GF-D8 (cell line): ENCODE measurements around the gene GTPBP1.

Experiments used
- DNase-seq: peaks from one replicate; lab custom pipeline; 2025; lab: John Stamatoyannopoulos, UW

GTPBP1 gene

GRCh38 chr22:38704654-38705234 is 1.0 kb upstream of the GTPBP1 start:
- no peak for DNase-seq

DNA sequence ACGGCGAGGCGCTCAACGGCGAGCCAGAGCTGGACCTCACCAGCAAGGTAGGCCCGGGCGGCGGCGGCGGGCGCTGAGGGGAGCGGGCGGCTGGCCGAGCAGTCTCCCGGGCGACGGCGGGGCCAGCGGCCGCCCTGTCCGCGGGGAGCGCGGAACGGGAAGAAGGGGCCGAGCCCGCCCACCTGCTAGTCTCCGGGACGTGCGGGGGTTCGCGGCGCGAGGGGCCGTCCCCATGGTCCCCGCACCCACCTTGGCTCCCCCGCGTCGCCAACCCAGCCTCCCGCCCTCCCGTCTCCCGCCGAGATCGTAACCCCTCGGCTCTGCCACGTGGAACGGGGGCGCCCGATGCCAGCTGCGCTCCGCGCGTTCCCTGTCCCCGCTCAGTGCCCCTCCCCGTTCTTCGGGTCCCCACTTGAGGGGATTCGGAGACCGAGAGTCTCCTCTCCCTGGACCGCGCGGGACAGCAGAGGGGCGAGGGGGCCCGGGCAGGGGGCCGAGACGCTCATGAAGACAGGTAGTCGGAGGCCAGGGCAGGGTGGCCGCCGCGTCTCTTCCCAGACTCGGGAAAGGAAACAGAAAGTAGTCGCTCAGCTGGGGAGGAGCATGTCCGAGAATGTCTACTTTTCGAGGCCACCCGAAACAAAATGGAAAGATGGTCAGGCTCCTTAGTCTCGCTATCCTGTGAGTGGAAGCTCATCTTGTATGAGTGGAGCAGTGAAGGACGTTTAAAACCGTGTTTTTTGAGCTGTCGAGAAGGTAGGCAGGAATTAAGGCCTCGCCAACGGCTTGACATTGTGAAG is 557 bp downstream of the GTPBP1 start:
- DNase-seq, result no peak

DNA sequence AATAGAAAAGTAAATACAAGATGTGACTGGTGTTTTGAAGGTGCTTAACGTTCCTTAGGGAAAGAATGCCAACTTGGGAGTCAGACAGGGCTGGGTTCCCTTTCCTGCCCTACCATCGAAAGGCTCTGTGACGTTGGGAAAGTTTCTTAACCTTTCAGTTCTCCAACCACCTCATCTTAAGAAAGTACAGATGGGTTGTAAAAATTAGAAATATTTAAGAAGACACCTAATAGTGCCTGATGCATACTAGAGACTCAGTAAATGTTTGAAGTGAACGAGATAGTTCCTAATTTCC is 1.1 kb downstream of the GTPBP1 start:
- no peak for DNase-seq

- DNase-seq, result peak; percentile 30
Observed at GRCh38 chr22:38707346-38707745, 1.6 kb downstream of the GTPBP1 start.

GRCh38 chr22:38707984-38708383 is 2.2 kb downstream of the GTPBP1 start:
- DNase-seq, result no peak

DNA sequence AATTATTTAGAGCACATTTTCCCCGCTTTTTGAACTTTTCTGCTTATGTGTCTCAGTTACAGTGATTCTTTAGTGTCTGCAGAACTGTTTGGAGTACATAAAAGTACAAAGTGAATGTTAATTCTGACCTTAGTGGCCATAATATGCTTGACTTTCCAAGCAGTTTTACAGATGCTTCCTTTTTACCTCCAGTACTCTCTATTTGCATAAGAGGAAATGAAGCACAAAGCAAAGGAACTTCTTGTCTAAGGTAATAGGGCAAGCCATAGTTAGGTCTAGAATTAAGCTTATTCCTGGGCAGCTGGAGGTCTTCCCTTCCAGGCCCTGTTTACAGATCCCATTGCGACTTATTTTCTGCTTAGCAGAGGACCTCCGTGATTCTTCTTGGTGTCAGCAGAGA is 3.6 kb downstream of the GTPBP1 start:
- DNase-seq, result no peak

DNA sequence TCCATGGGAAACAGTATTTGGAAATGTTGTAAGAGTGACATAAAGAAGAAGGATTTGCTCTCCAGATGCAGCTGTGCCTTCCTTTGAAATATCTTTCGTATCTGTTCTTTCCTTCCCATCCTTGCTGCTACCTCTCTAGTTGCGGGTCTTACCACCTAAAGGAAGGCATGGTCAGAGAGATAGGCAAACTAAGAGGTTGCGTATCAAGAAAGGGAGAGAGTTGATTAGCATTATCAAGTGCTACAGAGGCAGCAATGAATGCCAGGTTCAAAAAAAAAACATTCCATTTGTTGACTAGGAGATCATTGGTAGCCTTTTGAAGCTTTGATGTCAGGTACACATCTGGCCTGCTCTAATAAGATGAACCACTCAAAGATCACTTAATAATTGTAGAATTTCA is 4.6 kb downstream of the GTPBP1 start:
- DNase-seq, result no peak

- no peak for DNase-seq
Observed at GRCh38 chr22:38710866-38711265, 5.1 kb downstream of the GTPBP1 start.

GRCh38 chr22:38712486-38713207 is 6.9 kb downstream of the GTPBP1 start:
- no peak for DNase-seq

GRCh38 chr22:38713921-38714320 is 8.2 kb downstream of the GTPBP1 start:
- no peak for DNase-seq

- DNase-seq, result no peak
Observed at GRCh38 chr22:38715176-38715764, 9.5 kb downstream of the GTPBP1 start.

- DNase-seq, result no peak
Observed at GRCh38 chr22:38715852-38716251, 10.1 kb downstream of the GTPBP1 start.

DNA sequence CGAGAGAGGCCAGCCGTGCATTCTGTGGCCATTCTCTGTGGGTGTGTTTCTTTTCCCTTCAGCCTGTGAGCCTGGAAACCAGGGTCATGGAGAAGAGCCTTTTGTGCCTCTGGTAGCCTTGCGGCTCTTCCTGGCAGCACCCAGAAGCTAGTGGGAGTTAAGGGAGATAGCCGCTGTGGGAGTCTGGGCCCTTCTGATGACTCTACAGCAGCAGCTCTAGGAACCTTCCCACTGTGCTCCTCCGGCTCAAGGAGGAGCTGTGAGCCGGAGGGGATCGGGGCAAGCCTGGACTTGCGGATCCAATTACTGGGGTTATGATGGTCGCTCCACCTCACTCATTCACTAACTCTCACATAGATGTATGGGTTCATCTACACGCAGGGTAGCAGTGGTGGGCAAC is 10.5 kb downstream of the GTPBP1 start:
- DNase-seq, result no peak

DNA sequence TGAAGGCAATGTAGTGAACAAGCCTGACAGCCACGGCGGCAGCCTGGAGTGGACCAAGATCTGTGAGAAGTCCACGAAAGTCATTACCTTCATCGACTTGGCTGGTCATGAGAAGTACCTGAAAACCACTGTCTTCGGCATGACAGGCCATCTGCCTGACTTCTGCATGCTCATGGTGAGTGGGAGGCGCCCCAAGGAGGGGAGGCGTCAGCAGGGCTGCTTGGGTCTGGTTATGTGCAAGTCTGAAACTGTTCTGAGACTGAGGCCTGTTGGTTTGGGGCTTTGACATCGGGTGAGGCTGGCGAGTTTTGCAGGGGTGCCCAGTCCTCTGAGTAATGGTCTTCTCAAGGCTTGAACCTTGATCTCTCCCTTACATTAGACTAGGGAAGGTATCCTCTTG is 11.1 kb downstream of the GTPBP1 start:
- no peak for DNase-seq

GRCh38 chr22:38717244-38717643 is 11.5 kb downstream of the GTPBP1 start:
- DNase-seq, result no peak

DNA sequence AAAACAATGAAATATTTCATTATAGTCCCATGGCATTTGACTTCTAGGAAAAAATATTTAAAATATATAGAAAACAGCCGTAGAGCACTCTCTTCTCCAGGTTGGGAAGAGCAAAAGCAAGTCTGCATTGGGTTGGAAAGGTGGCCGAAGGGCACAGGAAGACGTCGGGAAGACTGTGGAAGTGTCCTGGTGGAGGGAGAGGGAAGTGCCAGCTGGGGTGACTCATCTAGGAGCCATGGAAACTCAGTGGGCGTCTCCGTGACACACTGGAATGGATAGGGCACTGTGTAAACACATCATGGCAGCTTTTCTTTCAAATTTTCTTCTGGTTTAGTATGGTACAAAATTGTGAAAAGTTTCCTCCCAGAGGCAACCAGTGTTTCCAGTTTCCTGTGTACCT is 12.7 kb downstream of the GTPBP1 start:
- no peak for DNase-seq

GRCh38 chr22:38719196-38719595 is 13.5 kb downstream of the GTPBP1 start:
- DNase-seq, result no peak

- no peak for DNase-seq
Observed at GRCh38 chr22:38720350-38720749, 14.6 kb downstream of the GTPBP1 start.

GRCh38 chr22:38721551-38721950 is 15.8 kb downstream of the GTPBP1 start:
- DNase-seq, result no peak

DNA sequence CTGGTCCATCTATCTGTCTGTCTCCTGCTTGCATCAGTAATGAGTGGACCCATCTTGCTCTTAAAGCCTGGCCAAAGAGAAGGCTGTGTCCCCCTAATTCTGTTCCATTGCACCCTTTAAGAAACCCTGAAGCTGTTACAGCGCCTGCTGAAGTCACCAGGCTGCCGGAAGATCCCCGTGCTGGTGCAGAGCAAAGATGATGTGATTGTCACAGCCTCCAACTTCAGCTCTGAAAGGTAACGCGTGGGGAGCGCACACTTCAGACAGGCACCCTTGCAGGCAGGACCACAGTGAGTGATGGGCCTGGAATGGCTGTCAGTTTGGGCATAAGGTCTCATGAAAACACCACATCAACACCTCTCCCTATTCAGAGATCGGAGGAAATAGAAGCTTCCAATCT is 18.4 kb downstream of the GTPBP1 start:
- DNase-seq, result no peak

- DNase-seq, result no peak
Observed at GRCh38 chr22:38724926-38725571, 19.3 kb downstream of the GTPBP1 start.

DNA sequence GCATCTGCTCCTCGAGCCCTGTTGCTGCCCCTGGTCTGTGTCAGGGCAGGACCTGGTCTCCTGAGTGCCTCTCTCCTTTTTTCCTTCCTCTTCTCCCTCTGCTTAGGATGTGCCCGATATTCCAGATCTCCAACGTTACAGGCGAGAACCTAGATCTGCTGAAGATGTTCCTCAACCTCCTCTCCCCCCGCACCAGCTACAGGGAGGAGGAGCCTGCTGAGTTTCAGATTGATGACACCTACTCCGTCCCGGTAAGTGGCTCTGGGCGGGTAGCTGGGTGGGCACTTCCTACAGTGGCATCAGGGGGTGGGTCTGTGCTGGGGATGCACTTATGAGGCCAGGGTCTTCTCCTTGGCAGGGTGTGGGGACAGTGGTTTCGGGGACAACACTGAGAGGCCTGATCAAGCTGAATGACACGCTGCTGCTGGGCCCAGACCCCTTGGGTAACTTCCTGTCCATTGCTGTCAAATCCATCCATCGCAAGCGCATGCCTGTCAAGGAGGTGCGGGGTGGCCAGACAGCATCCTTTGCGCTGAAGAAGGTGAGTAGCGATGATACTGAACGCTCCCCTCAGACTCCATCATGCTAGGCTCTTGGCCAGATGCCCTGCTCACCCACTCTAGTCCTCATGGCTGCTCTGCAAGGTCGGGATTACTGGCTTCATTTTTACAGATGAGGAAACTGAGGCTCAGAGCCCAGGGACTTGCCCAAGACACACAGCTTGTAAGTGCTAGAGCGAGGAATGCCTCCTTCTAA is 20.3 kb downstream of the GTPBP1 start:
- no peak for DNase-seq
